ENCODE measurements around the gene EIF2B1.

GRCh38 chr12:123621101-123621500, 12.4 kb downstream of the EIF2B1 start:
- no peak for TF ChIP-seq POLR2A (IDR thresholded peaks at IDR 0.05)
- no peak for TF ChIP-seq CTCF (IDR thresholded peaks at IDR 0.05)
